ENCODE results near the gene TMIE. TPM values are rescaled to one million over a fixed set of nuclear protein-coding genes. Genes with fewer than 3 reads are reported as not detected.

The TMIE gene
- total and polyA plus RNA-seq, 2 of the 8 experiments (the other 6 are each of a cell fraction or from before 2014, with no cell fraction given): 0.45 to 0.67 TPM

- TF ChIP-seq USF2 (IDR thresholded peaks at IDR 0.05; ENCODE audit: low read length) (no peak), RFX5 (IDR thresholded peaks at IDR 0.05; ENCODE audit: borderline replicate concordance, low read depth, low read length) (no peak), JUND (IDR thresholded peaks at IDR 0.05; ENCODE audit: low read length) (no peak), GABPA (IDR thresholded peaks at IDR 0.05; ENCODE audit: borderline replicate concordance, insufficient read depth, low read length) (no peak), CHD2 (IDR thresholded peaks at IDR 0.05; ENCODE audit: low read length) (no peak), POLR2AphosphoS5 (IDR thresholded peaks at IDR 0.05; ENCODE audit: low read depth, low read length) (no peak), KDM1A (IDR thresholded peaks at IDR 0.05; ENCODE audit: borderline replicate concordance, low read length) (no peak)
These were observed 420 bp upstream of the TMIE start (continued) for GRCh38 chr3:46700772-46701171.
